ENCODE results near the gene SLC51B.

GRCh38 chr15:65038836-65039235, 6.4 kb upstream of the SLC51B start:
- TF ChIP-seq CTCF (IDR thresholded peaks at IDR 0.05), result no peak
- no peak for TF ChIP-seq POLR2A (IDR thresholded peaks at IDR 0.05; ENCODE audit: low read length)
- TF ChIP-seq EP300 (IDR thresholded peaks at IDR 0.05), result no peak
- TF ChIP-seq BHLHE40 (IDR thresholded peaks at IDR 0.05; ENCODE audit: low read depth, low read length), result no peak
- TF ChIP-seq RCOR1 (IDR thresholded peaks at IDR 0.05; ENCODE audit: low read depth, low read length), result no peak
- TF ChIP-seq CHD2 (IDR thresholded peaks at IDR 0.05; ENCODE audit: low read length, partially characterized antibody), result no peak
